H9 (cell line): Measurements from ENCODE around the gene EEF1AKMT2. TPM values are rescaled to one million over a fixed set of nuclear protein-coding genes. Genes with fewer than 3 reads are reported as not detected.

Experiments used
- DNase-seq: peaks from one replicate; pipeline ENCODE4 v3.0.0-alpha.2; 2017
- H2AFZ ChIP-seq: one replicate; pipeline ENCODE4 v1.6.1; 2013; ENCODE audit warnings: mild to moderate bottlenecking, low read length, control low read depth, moderate library complexity
- H2AK5ac ChIP-seq: 2 replicates; pipeline ENCODE4 v1.6.1; 2013; ENCODE audit warnings: low read length, control low read depth, mixed read lengths; ENCODE audit not compliant: insufficient read length
- H2BK120ac ChIP-seq: one replicate; pipeline ENCODE4 v1.6.1; 2013; ENCODE audit warnings: low read depth, mild to moderate bottlenecking, low read length, control low read depth, inconsistent platforms; ENCODE audit not compliant: poor library complexity, severe bottlenecking
- H2BK12ac ChIP-seq: 2 replicates; pipeline ENCODE4 v1.6.1; 2013; ENCODE audit warnings: low read length, control low read depth, mixed read lengths, low read depth; ENCODE audit not compliant: insufficient read length
- H2BK15ac ChIP-seq: 2 replicates; pipeline ENCODE4 v1.6.1; 2013; ENCODE audit warnings: low read depth, low read length, control low read depth
- H2BK20ac ChIP-seq: one replicate; pipeline ENCODE4 v1.6.1; 2013; ENCODE audit warnings: low read depth, mild to moderate bottlenecking, low read length, control low read depth, inconsistent platforms; ENCODE audit not compliant: poor library complexity, severe bottlenecking
- H2BK5ac ChIP-seq: 2 replicates; pipeline ENCODE4 v1.6.1; 2013; ENCODE audit warnings: low read length, control low read depth, mixed read lengths; ENCODE audit not compliant: insufficient read length
- H3K14ac ChIP-seq: 2 replicates; pipeline ENCODE4 v1.6.1; 2013; ENCODE audit warnings: low read length, control low read depth; ENCODE audit not compliant: insufficient read depth
- H3K18ac ChIP-seq: 2 replicates; pipeline ENCODE4 v1.6.1; 2013; ENCODE audit warnings: low read depth, mild to moderate bottlenecking, mixed read lengths, low read length, control low read depth; ENCODE audit not compliant: insufficient read length
- H3K23ac ChIP-seq: 2 replicates; pipeline ENCODE4 v1.6.1; 2013; ENCODE audit warnings: low read length, control low read depth, mixed read lengths, low read depth; ENCODE audit not compliant: insufficient read length
- H3K23me2 ChIP-seq: 2 replicates; pipeline ENCODE4 v1.6.1; 2013; ENCODE audit warnings: low read depth, mild to moderate bottlenecking, mixed read lengths, low read length, control low read depth; ENCODE audit not compliant: insufficient read length, poor library complexity, severe bottlenecking
- H3K27ac ChIP-seq: 2 replicates; pipeline ENCODE4 v1.5.1; 2013; ENCODE audit warnings: low read length, control low read depth, mixed read lengths, low read depth; ENCODE audit not compliant: insufficient read length
- H3K27me3 ChIP-seq: 2 replicates; pipeline ENCODE4 v1.6.1; 2013; ENCODE audit warnings: low read length, control low read depth, inconsistent platforms; ENCODE audit not compliant: insufficient read depth
- H3K4ac ChIP-seq: 2 replicates; pipeline ENCODE4 v1.6.1; 2013; ENCODE audit warnings: low read depth, mild to moderate bottlenecking, control low read depth, inconsistent platforms, low read length, moderate library complexity
- H3K4me1 ChIP-seq: 2 replicates; pipeline ENCODE4 v1.6.1; 2013; ENCODE audit warnings: low read length, control low read depth, inconsistent platforms; ENCODE audit not compliant: insufficient read depth
- H3K4me2 ChIP-seq: 2 replicates; pipeline ENCODE4 v1.6.1; 2013; ENCODE audit warnings: low read length, control low read depth, mixed read lengths; ENCODE audit not compliant: insufficient read length, insufficient read depth
- H3K56ac ChIP-seq: 2 replicates; pipeline ENCODE4 v1.6.1; 2013; ENCODE audit warnings: low read depth, mild to moderate bottlenecking, mixed read lengths, low read length, control low read depth; ENCODE audit not compliant: insufficient read length
- H3K79me1 ChIP-seq: 2 replicates; pipeline ENCODE4 v1.6.1; 2013; ENCODE audit warnings: low read depth, mild to moderate bottlenecking, moderate library complexity, low read length, control low read depth, inconsistent platforms; ENCODE audit not compliant: insufficient read depth, poor library complexity, severe bottlenecking
- H3K79me2 ChIP-seq: 2 replicates; pipeline ENCODE4 v1.6.1; 2013; ENCODE audit warnings: low read length, control low read depth, inconsistent platforms; ENCODE audit not compliant: insufficient read depth
- H3K9ac ChIP-seq: 2 replicates; pipeline ENCODE4 v1.6.1; 2013; ENCODE audit warnings: low read length, control low read depth, mixed read lengths; ENCODE audit not compliant: insufficient read length; ENCODE audit errors: extremely low read depth
- H3K9me3 ChIP-seq: one replicate; pipeline ENCODE4 v1.6.1; 2013; ENCODE audit warnings: low read depth, low read length, inconsistent platforms; ENCODE audit not compliant: control insufficient read depth
- H3T11ph ChIP-seq: one replicate; pipeline ENCODE4 v1.6.1; 2013; ENCODE audit warnings: mild to moderate bottlenecking, low read length, control low read depth, inconsistent platforms
- H4K20me1 ChIP-seq: one replicate; pipeline ENCODE4 v1.6.1; 2013; ENCODE audit not compliant: control insufficient read depth, insufficient read length, insufficient read depth
- H4K5ac ChIP-seq: 2 replicates; pipeline ENCODE4 v1.6.1; 2013; ENCODE audit warnings: low read depth, mild to moderate bottlenecking, mixed read lengths, low read length, control low read depth; ENCODE audit not compliant: insufficient read length
- H4K8ac ChIP-seq: replicated peaks from 2 replicates; pipeline ENCODE4 v1.6.1; 2013; ENCODE audit warnings: low read length, control low read depth, mixed read lengths, low read depth; ENCODE audit not compliant: insufficient read length
- H4K91ac ChIP-seq: 2 replicates; pipeline ENCODE4 v1.6.1; 2013; ENCODE audit warnings: low read depth, mild to moderate bottlenecking, moderate library complexity, mixed read lengths, low read length, control low read depth; ENCODE audit not compliant: insufficient read length
- H3K27ac Mint-ChIP-seq, 3 experiments: 2 replicates in 2 of 3; 3 replicates in 1 of 3; pipeline ENCODE4 v1.8.0; 2020 to 2021; ENCODE audit warnings: mixed read lengths in 3 of 3, mild to moderate bottlenecking in 1 of 3, moderate library complexity in 1 of 3
- H3K27me3 Mint-ChIP-seq: 2 replicates; pipeline ENCODE4 v1.8.0; 2021; ENCODE audit warnings: low read depth, mild to moderate bottlenecking, moderate library complexity, mixed read lengths
- H3K36me3 Mint-ChIP-seq, 3 experiments: 2 replicates in 2 of 3; 3 replicates in 1 of 3; pipeline ENCODE4 v1.8.0; 2020 to 2021; ENCODE audit warnings: low read depth in 3 of 3, mixed read lengths in 3 of 3; ENCODE audit not compliant: insufficient read depth in 1 of 3
- H3K4me1 Mint-ChIP-seq, 2 experiments: 2 replicates each; pipeline ENCODE4 v1.8.0; 2020; ENCODE audit warnings: mixed read lengths in 2 of 2
- H3K4me3 Mint-ChIP-seq, 2 experiments: 2 replicates in 1 of 2; 3 replicates in 1 of 2; pipeline ENCODE4 v1.8.0; 2020 to 2021; ENCODE audit warnings: mild to moderate bottlenecking in 2 of 2, mixed read lengths in 2 of 2, moderate library complexity in 1 of 2
- H3K9me3 Mint-ChIP-seq, 2 experiments: 2 replicates in 1 of 2; 3 replicates in 1 of 2; pipeline ENCODE4 v1.8.0; 2020; ENCODE audit warnings: mild to moderate bottlenecking in 2 of 2, mixed read lengths in 2 of 2, moderate library complexity in 1 of 2
- CTCF ChIP-seq: fragments of 200-600 bp; sonication (generic); conservative IDR thresholded peaks from 3 replicates; pipeline ENCODE4 v1.8.0; 2021; ENCODE audit warnings: antibody characterized with exemption, mild to moderate bottlenecking
- WGBS: extraction: QIAGEN DNeasy Blood & Tissue Kit; methylation state at CpG from one replicate; pipeline ENCODE4 v1.1.7; 2013; ENCODE audit warnings: missing lambda C conversion rate, low lambda C conversion rate, mixed read lengths; ENCODE audit not compliant: insufficient read length; ENCODE audit errors: extremely low coverage; 5-methylcytosine and 5-hydroxymethylcytosine counted together
- total RNA-seq: library from RNA; stranded (reverse); gene quantifications from 2 replicates; pipeline ENCODE4 v1.2.1, GENCODE V29; 2021

Gene EEF1AKMT2
- total RNA-seq, 1 experiment from 2014 or later = 19.0 TPM

- H3K9me3 ChIP-seq = no peaks in the 10 kb centered on the region
- H2BK12ac ChIP-seq = no peak overlapping the region
- no peak overlapping the region for H3K14ac ChIP-seq
- no peak overlapping the region for H2BK20ac ChIP-seq
- H4K8ac ChIP-seq = no peak overlapping the region
- H3K27ac ChIP-seq = no peak overlapping the region
- H3K27ac Mint-ChIP-seq = peak overlapping the region in 1 of 3 experiments; percentile 40; a peak in 1 of 7 replicates
- H3K18ac ChIP-seq = no peak overlapping the region
- DNase-seq = no peak
- no peak overlapping the region for H2BK120ac ChIP-seq
- H3K9ac ChIP-seq = no peak overlapping the region
- H3K79me1 ChIP-seq = no peaks in the 10 kb centered on the region
- H3K4me1 ChIP-seq = no peaks in the 10 kb centered on the region
- no peak overlapping the region for H2AFZ ChIP-seq
- TF ChIP-seq CTCF = no peak
- H3K27me3 ChIP-seq = no peaks in the 10 kb centered on the region
- no peak overlapping the region for H3T11ph ChIP-seq
- H2BK5ac ChIP-seq = no peak overlapping the region
- peaks cover 6 to 27% (median 25%) of the 10 kb centered on the region in 3 experiments; a peak in 6 of 7 replicates for H3K36me3 Mint-ChIP-seq
- no peak overlapping the region for H3K4me3 Mint-ChIP-seq
- no peak overlapping the region for H3K4ac ChIP-seq
- no peaks in the 10 kb centered on the region for H3K79me2 ChIP-seq
- H3K4me1 Mint-ChIP-seq = peaks cover 0 to 2% of the 10 kb centered on the region in 2 experiments; a peak in 1 of 4 replicates
- no peak overlapping the region for H3K56ac ChIP-seq
- no peak overlapping the region for H3K4me2 ChIP-seq
- H3K23me2 ChIP-seq = no peaks in the 10 kb centered on the region
- H3K27me3 Mint-ChIP-seq = no peaks in the 10 kb centered on the region
- WGBS = no CpG with 5 or more reads among the region's 2 CpGs
- H4K20me1 ChIP-seq = no peaks in the 10 kb centered on the region
- no peak overlapping the region for H3K23ac ChIP-seq
- H4K91ac ChIP-seq = no peak overlapping the region
- H2BK15ac ChIP-seq = no peak overlapping the region
- H3K9me3 Mint-ChIP-seq = no peaks in the 10 kb centered on the region
- no peak overlapping the region for H2AK5ac ChIP-seq
- no peak overlapping the region for H4K5ac ChIP-seq
These were observed 46.0 kb upstream of the EEF1AKMT2 start for GRCh38 chr10:124837687-124838086.
